Activated T-cell treated with anti-CD3 and anti-CD28 coated beads for 24 hours (primary cell): ENCODE data around the gene ZNF646.
A peak's percentile ranks its signal among the peaks of the same experiment; 100 is the strongest.
"Not testable (repeated sequence)": the region's sequence is repeated elsewhere in the genome, so short reads cannot be mapped to it uniquely, and the experiment has no call there.

Experiments used
- DNase-seq: peaks from one replicate; pipeline ENCODE4 v3.0.0-alpha.2; 2020; ENCODE audit warnings: low read depth

The ZNF646 gene

GRCh38 chr16:31084584-31085302 is 10.5 kb downstream of the ZNF646 start:
- DNase-seq = no peak

GRCh38 chr16:31085411-31085810 is 11.2 kb downstream of the ZNF646 start:
- DNase-seq = no peak

DNA sequence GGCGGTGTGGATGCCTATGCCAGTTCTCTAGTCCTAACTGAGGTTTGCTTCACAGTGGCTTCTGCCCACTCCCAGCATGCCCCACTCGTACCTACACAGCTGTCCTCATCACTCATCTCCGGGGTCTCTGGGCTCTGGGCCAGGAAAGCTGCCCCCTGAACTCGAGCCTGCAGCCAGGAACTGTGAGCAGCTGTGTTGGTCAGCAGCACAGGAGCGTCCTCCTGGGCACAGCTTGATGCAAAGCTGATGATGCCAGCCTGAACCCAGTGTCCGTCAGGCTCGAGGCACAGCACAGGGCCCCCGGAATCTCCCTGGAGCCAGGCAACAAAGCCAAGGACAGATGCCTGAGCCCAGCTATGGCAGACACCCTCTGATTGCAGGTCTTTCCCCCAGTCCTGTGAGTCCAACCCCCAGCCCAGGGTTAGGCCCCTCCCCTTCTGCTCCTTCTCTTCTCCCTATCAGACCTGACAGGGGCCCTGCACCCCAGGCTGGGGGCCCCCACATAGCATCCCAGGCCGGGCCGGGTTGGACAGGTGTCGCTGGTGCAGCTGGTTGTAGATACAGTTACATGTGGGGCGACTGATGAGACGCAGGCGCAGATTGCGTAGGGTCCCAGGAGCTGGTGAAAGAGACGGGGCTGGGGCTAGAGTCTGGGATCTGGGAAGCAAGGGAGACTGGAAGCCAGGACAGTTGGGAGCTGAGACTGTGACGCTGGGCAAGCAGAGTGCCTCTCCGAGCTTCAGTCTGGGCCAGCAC is 11.8 kb downstream of the ZNF646 start:
- DNase-seq = no peak

GRCh38 chr16:31086629-31086906 is 12.3 kb downstream of the ZNF646 start:
- DNase-seq = no peak

DNA sequence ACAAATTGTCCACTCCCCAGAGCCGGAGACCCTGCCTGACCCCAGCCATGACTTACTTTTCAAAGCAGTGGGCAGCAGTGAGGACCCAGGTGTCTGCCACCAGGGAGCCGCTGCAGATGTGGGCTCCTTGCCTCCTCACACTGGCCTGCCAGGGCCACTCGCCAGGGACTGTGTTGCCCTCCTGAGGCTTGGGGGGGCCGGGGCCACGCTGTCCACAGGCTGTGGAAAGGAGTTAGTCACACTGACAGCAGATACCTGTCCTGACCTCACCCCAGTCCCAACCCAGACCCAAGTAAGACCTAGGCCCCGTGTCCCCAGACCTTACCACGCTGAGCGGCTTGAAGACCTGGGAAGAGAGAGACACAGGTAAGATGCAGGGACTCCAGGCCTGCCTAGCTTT is 13.3 kb downstream of the ZNF646 start:
- no peak for DNase-seq

DNA sequence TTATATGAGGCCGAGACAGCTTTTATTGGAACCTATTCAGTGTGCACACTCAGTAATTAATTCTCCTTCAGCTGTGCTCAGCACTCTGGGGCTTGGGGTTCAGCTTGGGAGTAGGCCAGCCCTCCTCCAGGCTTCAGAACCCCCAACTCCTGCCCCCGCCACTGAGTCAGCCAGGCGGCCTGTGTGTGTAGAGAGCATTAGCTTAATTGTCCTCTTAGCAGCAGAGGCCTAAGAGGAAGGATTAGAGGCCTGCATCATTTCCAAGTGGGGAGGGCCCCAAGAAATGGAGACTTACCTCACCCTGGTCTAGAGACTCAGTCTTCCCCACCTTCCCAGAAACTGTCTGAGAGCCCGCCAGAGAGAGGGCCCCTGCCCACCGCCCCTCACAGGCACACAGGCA is 13.7 kb downstream of the ZNF646 start:
- no peak for DNase-seq

DNA sequence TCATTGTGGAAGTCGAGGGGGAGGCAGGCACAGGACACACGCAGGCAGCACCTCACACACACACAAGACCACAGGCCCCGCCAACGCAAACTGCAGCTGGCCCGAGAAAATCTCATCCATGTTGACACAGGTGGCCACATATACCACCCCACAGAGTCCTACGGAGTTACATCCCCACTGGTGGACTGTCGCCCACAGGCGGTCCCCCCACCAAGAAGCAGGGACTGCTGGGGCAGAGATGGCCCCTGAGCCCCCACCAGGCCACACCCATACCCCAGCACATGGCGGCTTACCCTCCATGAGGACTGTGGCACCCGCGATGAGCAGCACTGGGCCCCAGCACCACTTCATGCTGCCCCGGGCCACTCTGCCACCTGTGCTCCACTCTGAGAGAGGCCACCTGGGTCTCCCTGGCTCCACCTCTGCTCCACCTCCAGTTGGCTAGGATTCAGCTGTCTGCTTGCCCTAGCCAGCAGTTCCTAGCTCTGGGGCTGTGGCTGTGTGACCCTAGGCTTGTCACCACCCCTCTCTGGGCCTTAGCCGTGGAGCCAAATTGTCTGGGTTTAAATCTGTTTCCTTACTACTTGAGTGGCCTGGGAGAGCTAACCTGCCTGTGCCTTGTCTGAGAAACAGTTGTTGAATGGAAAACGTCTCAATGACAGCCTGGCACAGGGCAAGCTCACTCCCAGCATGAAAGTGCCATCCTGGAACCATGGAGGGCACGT is 14.4 kb downstream of the ZNF646 start, which contains the start of gene PRSS53:
Gene PRSS53 (minus strand): TSS at position 485 of the 725 bp plus-strand sequence. CDS start 134 bp downstream, at position 351.
- DNase-seq = no peak

DNA sequence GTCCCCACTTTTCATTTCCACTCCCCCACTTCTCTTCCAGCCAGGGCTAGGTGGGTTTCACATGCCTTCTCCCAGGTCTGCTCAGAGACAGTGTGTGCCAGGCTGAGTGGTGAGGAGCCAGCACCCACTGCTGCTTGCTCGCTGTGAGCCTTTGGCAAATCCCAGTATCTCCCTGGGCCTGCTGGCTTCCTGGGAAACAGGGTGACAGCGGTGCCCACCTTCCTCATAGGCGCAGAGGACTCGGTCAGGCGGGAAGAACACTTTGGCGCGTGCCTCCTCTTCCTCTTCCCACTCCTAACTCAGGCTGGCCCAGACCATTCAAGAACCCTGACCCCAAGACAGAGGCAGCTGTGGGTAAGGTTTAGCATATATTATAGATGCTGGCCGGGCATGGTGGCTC is 15.0 kb downstream of the ZNF646 start:
- DNase-seq = no peak

DNA sequence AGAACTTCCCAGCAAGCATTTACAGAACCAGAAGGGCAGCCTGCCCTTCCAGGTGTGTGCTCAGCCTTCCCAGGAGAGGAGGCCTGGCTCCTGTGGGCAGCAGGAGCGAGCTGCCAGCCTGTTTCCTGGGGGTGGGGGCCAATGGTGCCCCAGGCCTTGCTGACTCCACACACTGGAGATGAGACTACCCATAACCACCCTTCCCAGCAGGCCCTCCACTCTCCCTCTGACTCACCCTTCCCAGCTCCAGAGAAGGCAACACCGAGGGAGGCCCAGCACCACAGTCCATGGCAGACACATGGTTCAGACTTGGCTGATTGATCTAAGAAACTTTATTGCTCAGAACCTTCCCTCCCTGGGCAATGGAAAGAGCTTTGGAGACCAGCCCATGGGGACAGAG is 16.3 kb downstream of the ZNF646 start:
- no peak for DNase-seq

DNA sequence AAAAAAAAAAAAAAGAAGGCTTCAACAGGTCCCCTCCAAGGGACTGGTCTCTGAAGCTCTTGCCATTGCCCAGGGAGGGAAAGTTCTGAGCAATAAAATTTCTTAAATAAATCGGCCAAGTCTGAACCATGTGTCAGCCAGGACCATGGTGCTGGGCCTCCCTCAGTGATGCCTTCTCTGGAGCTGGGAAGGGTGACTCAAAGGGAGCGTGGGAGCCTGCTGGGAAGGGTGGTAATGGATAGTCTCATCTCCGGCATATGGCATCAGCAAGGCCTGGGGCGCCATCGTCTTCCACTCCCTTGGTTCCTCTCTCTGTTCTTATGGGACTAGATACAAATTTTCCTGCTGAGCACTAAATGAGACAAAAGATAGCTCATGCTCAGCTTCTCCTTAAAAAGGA is 18.1 kb downstream of the ZNF646 start:
- no peak for DNase-seq

- no peak for DNase-seq
These were observed 19.0 kb downstream of the ZNF646 start for GRCh38 chr16:31093132-31093703.

GRCh38 chr16:31094088-31094423 is 19.8 kb downstream of the ZNF646 start:
- DNase-seq = no peak

GRCh38 chr16:31094424-31095120 is 20.4 kb downstream of the ZNF646 start, which contains the start of gene VKORC1:
Gene VKORC1 (minus strand): TSS chr16:31094797. CDS start chr16:31094729, 68 bp downstream.
- DNase-seq = peak; percentile 87

- DNase-seq = no peak
These were observed 25.8 kb downstream of the ZNF646 start for GRCh38 chr16:31099860-31100638.

DNA sequence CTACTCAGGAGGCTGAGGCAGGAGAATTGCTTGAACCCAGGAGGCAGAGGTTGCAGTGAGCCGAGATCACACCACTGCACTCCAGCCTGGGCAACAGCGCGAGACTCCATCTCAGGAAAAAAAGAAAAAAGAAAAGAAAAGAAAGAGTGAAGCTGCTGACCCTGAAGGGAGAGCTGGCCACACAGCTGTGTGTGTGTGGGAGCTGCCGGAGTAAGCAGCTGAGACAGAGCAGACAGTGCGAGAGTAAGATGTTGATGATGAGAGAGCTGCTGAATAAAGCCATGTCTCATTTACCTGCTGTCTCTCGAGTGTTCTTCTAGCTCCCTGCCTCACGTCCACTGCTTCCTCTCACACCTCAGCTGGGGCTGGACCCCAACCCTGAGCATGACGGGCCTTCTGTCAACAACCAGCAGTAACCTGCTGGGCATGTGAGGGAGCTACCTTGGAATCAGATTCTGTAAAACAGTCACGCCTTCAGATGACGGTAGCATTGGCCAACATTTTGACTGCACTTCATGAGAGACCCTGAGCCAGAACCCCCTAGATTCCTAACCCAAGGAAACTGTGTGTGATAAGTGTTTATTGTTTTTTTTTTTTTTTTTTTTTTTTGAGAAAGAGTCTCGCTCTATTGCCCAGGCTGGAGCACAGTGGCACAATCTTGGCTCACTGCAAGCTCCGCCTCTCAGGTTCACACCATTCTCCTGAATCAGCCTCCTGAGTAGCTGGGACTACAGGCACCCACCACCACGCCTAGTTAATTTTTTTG is 26.8 kb downstream of the ZNF646 start:
- DNase-seq = not testable (repeated sequence)

DNA sequence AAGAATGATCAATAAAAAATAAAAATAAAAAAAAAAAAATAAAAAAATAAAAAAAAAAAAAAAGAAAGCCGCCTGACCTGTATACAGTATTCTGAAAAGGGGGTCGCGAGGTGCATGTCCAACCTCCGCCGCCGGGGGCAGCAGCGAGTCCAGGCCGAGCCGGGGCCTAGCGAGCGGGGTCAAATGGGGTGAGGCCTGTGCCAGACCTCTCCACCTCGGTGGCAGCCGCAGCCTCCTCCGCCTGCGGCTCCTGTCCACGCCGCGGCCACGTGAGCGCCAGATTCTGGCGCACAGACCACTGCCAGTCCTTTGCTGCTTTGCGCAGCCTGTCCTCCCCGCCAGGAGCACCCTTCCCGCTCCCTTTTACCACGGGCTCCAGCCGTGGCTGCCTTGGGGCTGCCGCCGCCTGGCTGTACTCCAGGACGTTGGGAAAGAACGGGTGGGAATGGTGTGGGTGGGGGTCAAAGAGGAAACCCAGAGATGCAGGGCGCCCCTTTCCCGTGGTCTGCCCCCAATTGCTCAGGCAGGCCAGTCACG is 31.5 kb downstream of the ZNF646 start:
- peak; percentile 73 for DNase-seq

DNA sequence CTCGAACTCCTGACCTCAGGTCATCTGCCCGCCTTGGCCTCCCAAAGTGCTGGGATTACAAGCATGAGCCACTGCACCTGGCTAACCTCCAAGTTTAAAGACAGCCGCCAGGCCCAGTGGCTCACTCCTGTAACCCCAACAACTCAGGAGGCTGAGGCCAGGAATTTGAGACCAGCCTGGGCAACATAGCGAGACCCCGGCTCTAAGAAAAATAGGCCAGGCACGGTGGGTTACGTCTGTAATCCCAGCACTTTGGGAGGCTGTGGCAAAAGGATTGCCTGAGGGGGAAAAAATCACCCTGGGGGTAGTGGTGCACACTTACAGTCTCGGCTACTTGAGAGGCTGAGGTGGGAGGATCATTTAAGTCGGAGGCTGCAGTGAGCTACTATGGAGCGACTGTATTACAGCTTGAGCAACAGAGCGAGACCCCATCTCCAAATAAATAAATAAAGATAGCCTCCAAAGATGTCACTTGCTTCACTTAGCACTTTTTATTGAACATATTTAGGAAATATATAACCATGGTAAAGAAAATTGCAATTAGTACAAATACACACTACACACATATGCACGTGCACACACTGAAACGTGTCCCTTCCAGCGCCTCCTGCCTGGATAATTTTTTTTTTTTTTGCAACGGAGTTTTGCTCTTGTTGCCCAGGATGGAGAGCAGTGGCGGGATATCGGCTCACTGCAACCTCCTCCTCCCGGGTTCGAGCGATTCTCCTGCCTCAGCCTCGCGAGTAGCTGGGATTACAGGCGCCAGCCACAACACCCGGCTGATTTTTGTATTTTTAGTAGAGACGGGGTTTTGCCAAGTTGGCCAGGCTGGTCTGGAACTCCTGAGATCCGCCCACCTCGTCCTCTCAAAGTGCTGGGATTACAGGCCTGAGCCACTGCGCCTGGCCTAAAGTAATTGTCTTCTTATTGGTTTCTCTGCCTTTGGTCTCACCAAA is 32.6 kb downstream of the ZNF646 start:
- no peak for DNase-seq

DNA sequence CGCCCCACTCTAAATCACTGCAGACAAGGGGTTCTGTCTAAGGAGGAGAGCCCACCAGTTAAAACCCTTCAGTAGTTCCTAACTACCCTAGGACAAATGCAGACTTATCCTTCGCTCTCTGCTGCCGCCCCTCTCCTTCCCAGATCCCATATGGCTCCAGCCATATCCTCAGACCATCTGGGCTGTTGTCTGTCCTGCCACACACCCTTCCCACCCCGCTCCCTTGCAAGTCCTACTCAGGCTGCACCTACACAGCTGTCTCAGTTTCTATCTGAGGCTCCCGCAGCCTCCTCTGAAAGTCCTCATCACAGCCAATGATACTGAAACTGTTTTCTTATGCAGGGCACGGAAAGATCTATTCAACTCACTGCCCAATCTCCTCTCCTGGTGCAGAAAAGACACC is 33.2 kb downstream of the ZNF646 start:
- no peak for DNase-seq
